Retinal pigment epithelial cell (primary cell): ENCODE results near the gene CSF1.
"Not testable (repeated sequence)": the region's sequence is repeated elsewhere in the genome, so short reads cannot be mapped to it uniquely, and the experiment has no call there.

Experiments used
- DNase-seq: peaks from one replicate; pipeline ENCODE4 v3.0.0-alpha.2; 2010; ENCODE audit warnings: low read depth
- H3K4me3 ChIP-seq: 2 replicates; pipeline ENCODE4 v1.5.1; 2011; ENCODE audit warnings: mild to moderate bottlenecking, low read length, control low read depth, moderate library complexity
- TF ChIP-seq, protein P1 (sequence below): conservative IDR thresholded peaks from 2 replicates; pipeline ENCODE4 v1.5.1; 2011; ENCODE audit warnings: low read depth, low read length, control low read depth, inconsistent platforms

Gene CSF1

DNA sequence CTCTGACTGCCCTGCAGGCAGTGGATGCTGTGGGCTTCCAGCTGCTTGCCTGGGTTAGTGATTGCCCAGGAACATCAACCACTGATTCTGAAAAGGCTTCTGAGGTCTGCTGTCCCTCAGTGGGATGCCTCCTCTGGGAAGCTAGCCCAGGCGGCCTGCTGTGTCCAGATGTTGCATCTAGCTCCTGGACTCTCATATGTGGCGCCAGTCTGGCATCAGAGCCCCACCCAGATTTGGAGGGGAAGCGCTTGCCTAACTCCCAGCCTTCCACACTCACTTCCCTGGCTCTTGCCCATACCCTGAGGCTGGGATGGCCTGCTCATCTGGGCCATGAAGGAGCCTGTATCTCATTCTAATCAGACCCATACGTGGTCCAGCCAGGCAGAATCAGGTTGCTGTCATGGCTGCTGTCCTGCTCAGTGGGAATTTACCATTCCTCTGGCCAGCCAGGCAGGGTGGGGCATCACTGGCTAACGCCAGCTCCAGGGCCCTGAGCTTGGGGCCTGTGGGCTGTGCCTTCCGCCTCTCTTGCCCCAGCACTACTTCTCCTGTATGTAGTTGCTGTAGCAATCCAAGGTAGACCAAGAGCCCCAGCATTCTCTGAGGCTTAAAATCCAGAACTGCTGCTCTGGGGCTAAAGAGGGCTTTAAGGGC is 4.1 kb downstream of the CSF1 start:
- TF ChIP-seq, protein P1, sequence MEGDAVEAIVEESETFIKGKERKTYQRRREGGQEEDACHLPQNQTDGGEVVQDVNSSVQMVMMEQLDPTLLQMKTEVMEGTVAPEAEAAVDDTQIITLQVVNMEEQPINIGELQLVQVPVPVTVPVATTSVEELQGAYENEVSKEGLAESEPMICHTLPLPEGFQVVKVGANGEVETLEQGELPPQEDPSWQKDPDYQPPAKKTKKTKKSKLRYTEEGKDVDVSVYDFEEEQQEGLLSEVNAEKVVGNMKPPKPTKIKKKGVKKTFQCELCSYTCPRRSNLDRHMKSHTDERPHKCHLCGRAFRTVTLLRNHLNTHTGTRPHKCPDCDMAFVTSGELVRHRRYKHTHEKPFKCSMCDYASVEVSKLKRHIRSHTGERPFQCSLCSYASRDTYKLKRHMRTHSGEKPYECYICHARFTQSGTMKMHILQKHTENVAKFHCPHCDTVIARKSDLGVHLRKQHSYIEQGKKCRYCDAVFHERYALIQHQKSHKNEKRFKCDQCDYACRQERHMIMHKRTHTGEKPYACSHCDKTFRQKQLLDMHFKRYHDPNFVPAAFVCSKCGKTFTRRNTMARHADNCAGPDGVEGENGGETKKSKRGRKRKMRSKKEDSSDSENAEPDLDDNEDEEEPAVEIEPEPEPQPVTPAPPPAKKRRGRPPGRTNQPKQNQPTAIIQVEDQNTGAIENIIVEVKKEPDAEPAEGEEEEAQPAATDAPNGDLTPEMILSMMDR: no peak
- no peak overlapping the region for H3K4me3 ChIP-seq
- no peak for DNase-seq

DNA sequence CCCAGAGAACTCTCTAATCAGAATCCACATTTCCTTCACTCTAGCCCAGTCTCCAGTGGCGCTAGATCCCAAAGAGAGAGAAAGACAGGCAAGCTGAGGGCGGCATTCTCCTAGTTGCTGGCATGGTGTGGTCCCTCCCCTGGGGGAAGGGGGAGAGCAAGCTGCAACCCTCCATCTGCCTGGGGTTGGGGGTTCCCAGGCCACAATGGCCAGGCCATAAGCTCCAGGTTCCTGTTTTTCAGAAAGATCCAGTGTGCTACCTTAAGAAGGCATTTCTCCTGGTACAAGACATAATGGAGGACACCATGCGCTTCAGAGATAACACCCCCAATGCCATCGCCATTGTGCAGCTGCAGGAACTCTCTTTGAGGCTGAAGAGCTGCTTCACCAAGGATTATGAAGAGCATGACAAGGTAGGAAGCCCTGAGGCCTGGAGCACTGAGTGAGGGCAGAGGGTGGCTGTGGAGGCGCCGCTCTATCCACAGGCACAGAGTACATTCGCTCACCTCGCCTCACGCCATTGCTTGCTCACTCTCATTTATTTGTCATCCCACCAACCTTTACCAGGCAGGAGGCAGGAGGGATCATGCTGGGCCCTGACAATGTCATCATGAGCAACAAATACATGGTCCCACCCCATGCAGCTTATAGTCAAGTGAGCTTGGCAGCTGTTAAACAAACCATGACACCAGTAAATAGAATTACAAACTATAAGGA is 6.6 kb downstream of the CSF1 start:
- no peak for DNase-seq
- TF ChIP-seq, protein P1: no peak
- H3K4me3 ChIP-seq: no peak overlapping the region

DNA sequence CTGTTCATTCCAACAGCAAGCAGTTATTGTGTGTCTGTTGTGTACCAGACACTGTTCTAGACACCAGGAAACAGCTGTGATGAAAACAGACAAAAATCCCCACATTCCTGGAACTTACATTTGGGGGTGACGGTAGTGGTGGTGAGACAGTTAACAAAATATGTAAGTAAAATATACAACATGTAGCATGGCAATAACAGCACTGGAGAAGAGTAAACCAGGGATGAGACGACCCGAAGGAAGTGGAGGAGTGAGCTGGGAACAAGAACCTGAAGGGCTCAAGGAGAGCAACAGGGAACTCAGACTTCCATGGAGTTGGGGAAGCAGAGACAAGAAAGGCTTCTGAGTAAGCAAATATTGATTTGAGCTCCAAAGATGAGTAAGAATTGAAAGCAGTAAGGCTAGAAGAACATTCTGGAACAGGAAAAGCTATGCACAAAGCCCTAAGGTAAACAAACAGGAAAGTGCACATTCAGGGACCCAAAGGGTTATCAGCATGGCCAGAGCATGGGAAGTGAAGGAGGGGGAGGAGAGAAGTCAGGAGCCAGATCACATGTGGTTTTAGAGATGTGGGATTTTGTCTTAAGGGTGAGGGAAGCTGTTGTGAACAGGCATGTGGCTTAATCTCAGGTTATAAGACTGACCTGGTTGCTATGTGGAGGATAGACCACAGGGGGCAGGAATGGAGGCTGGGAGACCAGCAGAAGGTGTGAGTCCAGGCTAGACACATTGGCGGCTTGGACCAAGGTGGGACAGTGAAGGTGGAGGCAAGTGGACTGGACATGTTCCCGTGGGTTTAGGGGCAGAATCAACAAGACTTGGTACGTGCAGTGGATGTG is 7.3 kb downstream of the CSF1 start:
- TF ChIP-seq, protein P1: peak; percentile 35
- H3K4me3 ChIP-seq: no peak overlapping the region
- no peak for DNase-seq

DNA sequence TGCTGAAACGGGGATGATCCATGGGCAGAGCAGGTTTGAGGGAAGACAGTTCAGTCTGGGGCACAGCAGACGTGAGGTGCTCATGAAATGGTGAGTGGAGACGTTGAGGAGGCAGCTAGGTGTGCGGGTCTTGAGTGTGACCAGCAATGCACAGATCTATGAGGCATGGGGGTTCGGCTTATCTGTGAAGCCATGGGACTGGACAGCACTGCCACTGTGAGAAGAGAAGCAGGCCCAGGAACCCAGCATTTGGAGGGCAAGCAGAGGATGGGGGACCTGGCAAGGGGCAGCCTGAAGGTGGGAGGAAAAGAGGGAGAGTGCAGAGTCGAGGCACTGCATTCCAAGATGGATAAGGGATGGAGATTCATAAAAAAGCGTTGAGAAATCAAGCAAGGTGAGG is 8.0 kb downstream of the CSF1 start:
- no peak for DNase-seq

DNA sequence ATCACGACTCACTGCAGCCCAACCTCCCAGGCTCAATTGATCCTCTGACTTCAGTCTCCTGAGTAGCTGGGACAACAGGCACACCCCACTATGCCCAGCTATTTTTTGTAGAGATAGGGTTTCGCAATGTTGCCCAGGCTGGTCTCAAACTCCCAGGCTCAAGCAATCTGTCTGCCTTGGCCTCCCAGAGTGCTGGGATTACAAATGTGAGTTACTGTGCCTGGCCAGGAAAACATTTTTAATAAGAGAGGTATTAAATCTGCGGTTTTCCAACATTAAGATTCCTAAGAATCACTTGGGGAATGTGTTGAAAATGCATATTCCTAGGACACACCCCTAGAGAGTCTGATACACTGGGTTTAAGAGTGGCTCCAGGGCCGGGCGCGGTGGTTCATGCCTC is 8.7 kb downstream of the CSF1 start:
- TF ChIP-seq, protein P1: no peak
- peak; percentile 60 for DNase-seq
- H3K4me3 ChIP-seq: no peak overlapping the region

More for the DNA sequence above, 8.0 kb downstream of the CSF1 start:
- TF ChIP-seq, protein P1: no peak
- no peak overlapping the region for H3K4me3 ChIP-seq

DNA sequence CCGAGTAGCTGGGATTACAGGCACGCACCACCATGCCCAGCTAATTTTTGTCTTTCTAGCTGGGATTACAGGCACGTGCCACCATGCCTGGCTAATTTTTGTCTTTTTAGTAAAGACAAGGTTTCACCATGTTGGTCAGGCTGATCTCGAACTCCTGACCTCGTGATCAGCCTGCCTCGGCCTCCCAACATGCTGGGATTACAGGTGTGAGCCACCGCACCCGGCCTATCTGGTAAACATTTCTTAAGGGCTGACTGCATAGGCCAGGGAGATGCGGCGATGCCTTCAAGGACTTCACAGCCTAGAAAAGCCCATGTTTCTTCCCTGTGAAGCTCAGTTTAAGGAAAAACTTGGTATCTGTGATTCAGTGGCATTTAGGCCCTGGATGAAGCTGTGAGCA is 9.7 kb downstream of the CSF1 start:
- not testable (repeated sequence) for DNase-seq

DNA sequence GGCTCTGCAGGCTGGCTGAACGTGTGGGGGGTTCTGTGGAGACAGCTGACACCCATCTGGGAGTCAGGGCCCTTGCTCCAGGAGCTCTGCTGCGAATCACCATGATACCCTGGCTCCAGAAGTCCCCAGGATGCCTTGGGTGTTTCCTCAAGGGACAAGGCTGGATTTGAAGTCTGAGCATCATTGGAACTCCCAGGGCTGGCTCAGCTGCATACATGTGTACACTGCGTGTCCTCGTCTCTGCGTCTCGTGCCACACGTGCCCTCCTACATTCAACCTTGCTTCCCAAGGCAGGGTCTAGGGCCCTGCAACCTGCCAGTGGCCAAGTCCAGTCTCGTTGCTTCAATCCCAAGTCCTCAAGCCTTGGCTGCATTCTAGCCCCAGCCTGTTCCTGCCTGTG is 11.7 kb downstream of the CSF1 start:
- TF ChIP-seq, protein P1: no peak

More for the DNA sequence above, 9.7 kb downstream of the CSF1 start:
- not testable (repeated sequence) for H3K4me3 ChIP-seq

More for the DNA sequence above, 11.7 kb downstream of the CSF1 start:
- DNase-seq: no peak
- no peak overlapping the region for H3K4me3 ChIP-seq
